SU-DHL-6 (cell line): ENCODE measurements around the gene PRR36.

Experiments
- H2AFZ ChIP-seq: fragments of 200-600 bp; sonication (generic); 2 replicates; pipeline ENCODE4 v1.6.1; 2014; ENCODE audit warnings: low read depth, mild to moderate bottlenecking, moderate library complexity, mixed read lengths, antibody characterized with exemption, low read length; ENCODE audit not compliant: severe bottlenecking
- H3F3A ChIP-seq: fragments of 200-600 bp; shearing (Covaris generic); 2 replicates; pipeline ENCODE4 v1.6.0; 2016; ENCODE audit warnings: antibody characterized with exemption, mild to moderate bottlenecking; ENCODE audit not compliant: insufficient read depth
- H3K27ac ChIP-seq: fragments of 200-600 bp; sonication (generic); 2 replicates; pipeline ENCODE4 v1.5.1; 2016; ENCODE audit warnings: low read depth, mild to moderate bottlenecking, low read length, moderate library complexity, mixed read lengths
- H3K27me3 ChIP-seq: fragments of 200-600 bp; sonication (generic), shearing (Covaris generic); 2 replicates; pipeline ENCODE4 v1.6.0; 2014; ENCODE audit warnings: mild to moderate bottlenecking, low read length
- H3K36me3 ChIP-seq: fragments of 200-600 bp; sonication (generic); 2 replicates; pipeline ENCODE4 v1.6.1; 2014; ENCODE audit warnings: mild to moderate bottlenecking, low read length, mixed read lengths
- H3K4me2 ChIP-seq: fragments of 300-600, 200-600 bp; shearing (Covaris generic), sonication (generic); 2 replicates; pipeline ENCODE4 v1.6.0; 2014; ENCODE audit warnings: low read length, low read depth, mild to moderate bottlenecking; ENCODE audit not compliant: poor library complexity, severe bottlenecking
- H3K4me3 ChIP-seq: fragments of 200-600 bp; sonication (generic); 2 replicates; pipeline ENCODE4 v1.5.1; 2014; ENCODE audit warnings: antibody characterized with exemption, low read length, mild to moderate bottlenecking, mixed read lengths; ENCODE audit not compliant: insufficient read depth, poor library complexity, severe bottlenecking
- H3K79me2 ChIP-seq: fragments of 200-600 bp; sonication (generic); 2 replicates; pipeline ENCODE4 v1.6.1; 2014; ENCODE audit warnings: mild to moderate bottlenecking, low read length, moderate library complexity; ENCODE audit not compliant: insufficient read depth
- H3K9ac ChIP-seq: fragments of 200-600 bp; sonication (generic); 2 replicates; pipeline ENCODE4 v1.7.0; 2014; ENCODE audit warnings: mild to moderate bottlenecking, low read length
- H3K9me2 ChIP-seq: fragments of 200-600 bp; sonication (generic); replicated peaks from 2 replicates; pipeline ENCODE4 v1.6.1; 2014; ENCODE audit warnings: low read length; ENCODE audit not compliant: insufficient read depth
- H3K9me3 ChIP-seq: fragments of 200-600 bp; sonication (generic); 2 replicates; pipeline ENCODE4 v1.6.1; 2014; ENCODE audit warnings: low read length, mixed read lengths; ENCODE audit not compliant: insufficient read depth
- H4K20me1 ChIP-seq: fragments of 200-600 bp; sonication (generic); 2 replicates; pipeline ENCODE4 v1.6.1; 2014; ENCODE audit warnings: low read depth, mild to moderate bottlenecking, antibody characterized with exemption, low read length, moderate library complexity, mixed read lengths
- CTCF ChIP-seq: fragments of 200-600 bp; sonication (generic); IDR thresholded peaks from one replicate; pipeline ENCODE4 v1.5.1; 2017; ENCODE audit warnings: antibody characterized with exemption, mild to moderate bottlenecking, low read length, moderate library complexity; ENCODE audit not compliant: insufficient read depth, poor library complexity, severe bottlenecking
- EZH2phosphoT487 ChIP-seq: fragments of 200-600 bp; sonication (generic), shearing (Covaris generic); conservative IDR thresholded peaks from 2 replicates; pipeline ENCODE4 v1.6.1; 2018; ENCODE audit warnings: mild to moderate bottlenecking, antibody characterized with exemption, low read length, moderate library complexity, mixed read lengths

PRR36 gene

GRCh38 chr19:7832781-7833180, 41.4 kb downstream of the PRR36 start:
- H3K4me3 ChIP-seq, result no peak overlapping the region
- no peaks in the 10 kb centered on the region for H3K27me3 ChIP-seq
- TF ChIP-seq EZH2phosphoT487, result no peak
- no peak for TF ChIP-seq CTCF
- no peaks in the 10 kb centered on the region for H3K9me2 ChIP-seq
- H3K36me3 ChIP-seq, result no peaks in the 10 kb centered on the region
- H3F3A ChIP-seq, result no peaks in the 10 kb centered on the region
- no peak overlapping the region for H3K4me2 ChIP-seq
- no peaks in the 10 kb centered on the region for H4K20me1 ChIP-seq
- H3K9me3 ChIP-seq, result no peaks in the 10 kb centered on the region
- no peaks in the 10 kb centered on the region for H3K79me2 ChIP-seq
- no peak overlapping the region for H2AFZ ChIP-seq
- H3K9ac ChIP-seq, result no peak overlapping the region
- H3K27ac ChIP-seq, result no peak overlapping the region

- no peak overlapping the region for H3K4me2 ChIP-seq
- no peaks in the 10 kb centered on the region for H3K79me2 ChIP-seq
- H3F3A ChIP-seq, result no peaks in the 10 kb centered on the region
- H3K27ac ChIP-seq, result no peak overlapping the region
- H3K4me3 ChIP-seq, result no peak overlapping the region
- no peaks in the 10 kb centered on the region for H3K27me3 ChIP-seq
- no peaks in the 10 kb centered on the region for H3K36me3 ChIP-seq
- no peaks in the 10 kb centered on the region for H4K20me1 ChIP-seq
- no peak for TF ChIP-seq EZH2phosphoT487
- no peak for TF ChIP-seq CTCF
- H2AFZ ChIP-seq, result no peak overlapping the region
- no peak overlapping the region for H3K9ac ChIP-seq
- H3K9me3 ChIP-seq, result no peaks in the 10 kb centered on the region
- H3K9me2 ChIP-seq, result no peaks in the 10 kb centered on the region
Observed at GRCh38 chr19:7832009-7832408, 42.2 kb downstream of the PRR36 start.

DNA sequence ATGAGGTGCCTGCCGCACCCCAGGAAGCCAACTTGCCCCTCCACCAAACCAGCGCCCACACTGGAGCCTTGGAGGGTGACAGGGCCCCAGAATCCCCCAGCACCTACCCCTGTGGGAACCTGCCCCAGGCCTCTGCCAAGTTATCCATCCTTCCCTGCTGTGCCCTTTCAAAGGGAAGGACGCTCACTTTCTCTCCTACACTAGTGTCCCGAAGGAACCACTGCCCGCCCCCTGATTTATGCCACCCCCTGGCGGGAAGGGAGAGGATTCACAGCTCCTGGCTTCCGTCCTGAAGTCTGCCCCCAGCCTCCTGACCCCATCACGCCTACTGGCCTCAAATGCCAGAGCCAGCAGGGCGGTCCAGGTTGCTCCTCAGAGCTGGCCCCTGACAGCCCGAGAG, 42.7 kb downstream of the PRR36 start:
- Histone ChIP-seq H3K4me2 (no peak overlapping the region), H3K9ac (no peak overlapping the region), H3K27ac (no peak overlapping the region), H3K9me3 (no peaks in the 10 kb centered on the region), H2AFZ (no peak overlapping the region), H3K4me3 (no peak overlapping the region), H3K27me3 (no peaks in the 10 kb centered on the region), H3K79me2 (no peaks in the 10 kb centered on the region), H3K9me2 (no peaks in the 10 kb centered on the region), H3F3A (no peaks in the 10 kb centered on the region), H4K20me1 (no peaks in the 10 kb centered on the region), H3K36me3 (no peaks in the 10 kb centered on the region)
- TF ChIP-seq EZH2phosphoT487 (no peak), CTCF (no peak)

DNA sequence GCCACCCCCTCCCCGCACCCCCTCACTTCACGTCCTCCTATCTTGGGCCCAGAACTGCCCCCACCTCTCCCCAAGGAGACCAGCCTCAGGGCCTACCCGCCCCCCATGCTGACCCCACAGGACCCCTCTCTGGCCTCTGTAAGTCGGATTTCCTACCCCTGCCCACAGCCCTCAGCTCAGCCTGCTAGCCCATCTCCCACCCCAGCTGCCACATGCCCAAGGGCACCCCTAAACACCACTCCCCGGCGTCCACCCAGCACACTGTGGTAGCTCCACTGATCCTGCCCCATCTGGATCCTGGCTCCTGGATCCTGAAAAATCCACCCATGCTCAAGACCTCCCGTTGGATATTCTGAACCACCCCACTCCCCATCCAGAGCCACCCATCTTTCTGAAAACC, 43.4 kb downstream of the PRR36 start:
- TF ChIP-seq EZH2phosphoT487 (no peak), CTCF (no peak)
- peak overlapping the region; percentile 57 for H3K4me2 ChIP-seq
- no peaks in the 10 kb centered on the region for H4K20me1 ChIP-seq
- no peaks in the 10 kb centered on the region for H3K79me2 ChIP-seq
- H3K36me3 ChIP-seq, result no peaks in the 10 kb centered on the region
- H3K27me3 ChIP-seq, result no peaks in the 10 kb centered on the region
- peak overlapping the region; percentile 49; the same call in 1 of the 2 replicates for H3K9ac ChIP-seq
- no peaks in the 10 kb centered on the region for H3F3A ChIP-seq
- H3K27ac ChIP-seq, result no peak overlapping the region
- H3K9me2 ChIP-seq, result no peaks in the 10 kb centered on the region
- no peak overlapping the region for H2AFZ ChIP-seq
- no peaks in the 10 kb centered on the region for H3K9me3 ChIP-seq
- H3K4me3 ChIP-seq, result peak overlapping the region; percentile 54
